PC-3 (cell line): ENCODE data around the gene RABGAP1L. TPM values are rescaled to one million over a fixed set of nuclear protein-coding genes. Genes with fewer than 3 reads are reported as not detected.

Experiments
- ATAC-seq: fragments of 200-7000 bp; cut with Tn5 transposase; 2 replicates; pipeline ENCODE4 v1.9.1; 2020; ENCODE audit warnings: mild to moderate bottlenecking, moderate library complexity
- BruUV-seq: library from RNA; stranded (reverse); fragments of 400-500 nt; replicated peaks from 2 replicates; lab custom pipeline; 2021; lab: Mats Ljungman, UMichigan
- CTCF ChIA-PET: fragments of 300-600 bp; sonication (Branson Sonifier 250); formaldehyde crosslinking; loops from one replicate; lab custom pipeline; 2022; ENCODE audit warnings: antibody characterized with exemption; lab: Charles Lee
- POLR2A ChIA-PET: fragments of 300-600 bp; sonication (Branson Sonifier 250); formaldehyde crosslinking; loops from one replicate; lab custom pipeline; 2022; ENCODE audit warnings: antibody characterized with exemption; ENCODE audit not compliant: unreplicated experiment; lab: Charles Lee
- DNase-seq: peaks from one replicate; pipeline ENCODE4 v3.0.0-alpha.2; 2015
- H2AFZ ChIP-seq: fragments of 300-600 bp; sonication (generic); 2 replicates; pipeline ENCODE4 v1.6.0; 2016; ENCODE audit warnings: antibody characterized with exemption, low read length
- H3F3A ChIP-seq: fragments of 300-600 bp; sonication (generic); one replicate; pipeline ENCODE4 v1.6.0; 2017; ENCODE audit warnings: antibody characterized with exemption, low read length, control low read depth, mild to moderate bottlenecking; ENCODE audit not compliant: unreplicated experiment
- H3K27ac ChIP-seq: fragments of 300-600 bp; sonication (generic); 2 replicates; pipeline ENCODE4 v1.5.1; 2016; ENCODE audit warnings: mild to moderate bottlenecking, low read length
- H3K27me3 ChIP-seq: fragments of 300-600 bp; sonication (generic); 2 replicates; pipeline ENCODE4 v1.6.1; 2016; ENCODE audit warnings: low read length, mixed read lengths
- H3K36me3 ChIP-seq: fragments of 300-600 bp; sonication (generic); 2 replicates; pipeline ENCODE4 v1.6.1; 2016; ENCODE audit warnings: low read depth, mixed run types, low read length, mixed read lengths
- H3K4me1 ChIP-seq: fragments of 300-600 bp; sonication (generic); 2 replicates; pipeline ENCODE4 v1.5.1; 2016; ENCODE audit warnings: low read length; ENCODE audit not compliant: insufficient read depth
- H3K4me2 ChIP-seq: fragments of 300-600 bp; sonication (generic); 2 replicates; pipeline ENCODE4 v1.6.0; 2016; ENCODE audit warnings: low read length
- H3K4me3 ChIP-seq: fragments of 300-600 bp; sonication (generic); 2 replicates; pipeline ENCODE4 v1.5.1; 2016; ENCODE audit warnings: mild to moderate bottlenecking, low read length, mixed read lengths
- H3K79me2 ChIP-seq: fragments of 300-600 bp; sonication (generic); 2 replicates; pipeline ENCODE4 v1.6.1; 2017; ENCODE audit warnings: low read length, mixed read lengths
- H3K9ac ChIP-seq: fragments of 300-600 bp; sonication (generic); 2 replicates; pipeline ENCODE4 v1.6.0; 2016; ENCODE audit warnings: mild to moderate bottlenecking, low read length
- H3K9me2 ChIP-seq: fragments of 300-600 bp; sonication (generic); replicated peaks from 2 replicates; pipeline ENCODE4 v1.6.1; 2016; ENCODE audit warnings: mixed run types, low read length, mixed read lengths
- H3K9me3 ChIP-seq: fragments of 300-600 bp; sonication (generic); 2 replicates; pipeline ENCODE4 v1.6.1; 2016; ENCODE audit warnings: low read length, mixed read lengths
- H4K20me1 ChIP-seq: fragments of 300-600 bp; sonication (generic); 2 replicates; pipeline ENCODE4 v1.6.1; 2016; ENCODE audit warnings: low read length, mixed read lengths
- EZH2 ChIP-seq: fragments of 300-600 bp; sonication (generic); IDR thresholded peaks from one replicate; pipeline ENCODE4 v1.6.1; 2017; ENCODE audit warnings: antibody characterized with exemption, mild to moderate bottlenecking, low read length; ENCODE audit not compliant: unreplicated experiment
- EZH2phosphoT487 ChIP-seq: fragments of 300-600 bp; sonication (generic); IDR thresholded peaks from 2 replicates; pipeline ENCODE4 v1.6.1; 2018; ENCODE audit warnings: mild to moderate bottlenecking, antibody characterized with exemption, low read length, borderline replicate concordance
- intact Hi-C: fragments of 100-400 bp; cut with micrococcal nuclease; formaldehyde crosslinking; loops from 2 replicates; pipeline ENCODE4 v1.9.0; 2023
- total RNA-seq: library from RNA; depleted of rRNA; stranded (reverse); fragments of >200 nt; gene quantifications from 2 replicates; pipeline ENCODE4 v1.2.3, GENCODE V29; 2014
- TF ChIP-seq, protein P1 (sequence below): fragments of 300-600 bp; sonication (generic); conservative IDR thresholded peaks from 2 replicates; pipeline ENCODE4 v1.5.1; 2017; ENCODE audit warnings: antibody characterized with exemption, low read depth, mild to moderate bottlenecking, low read length

RABGAP1L gene
- total RNA-seq, 1 experiment from 2014 or later, result 24.4 TPM

DNA sequence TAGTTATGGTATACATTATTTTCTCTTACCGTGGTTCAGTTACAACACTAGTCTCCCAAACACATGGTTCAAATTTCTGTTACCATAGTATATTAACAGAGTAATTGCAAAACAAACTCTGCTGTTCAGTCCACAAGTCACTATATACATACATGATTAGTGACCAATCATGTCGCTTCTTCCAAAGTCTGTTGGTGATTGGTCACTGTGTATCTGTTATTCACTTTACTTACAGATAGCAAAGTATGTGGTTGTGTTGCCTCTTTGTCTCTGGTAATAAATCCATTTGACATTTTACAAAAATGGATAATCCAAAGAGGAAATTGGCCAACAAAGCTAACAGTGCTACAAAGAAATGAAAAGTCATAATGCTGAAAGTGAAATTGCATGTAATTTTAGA lies 107.2 kb downstream of the RABGAP1L start:
- Histone ChIP-seq H4K20me1 (no peaks in the 10 kb centered on the region), H2AFZ (no peak overlapping the region), H3K27me3 (no peaks in the 10 kb centered on the region), H3K27ac (no peak overlapping the region), H3K36me3 (no peaks in the 10 kb centered on the region), H3K4me3 (no peak overlapping the region), H3K9ac (no peak overlapping the region), H3K9me3 (no peaks in the 10 kb centered on the region), H3K4me2 (no peak overlapping the region), H3K9me2 (no peaks in the 10 kb centered on the region), H3F3A (no peaks in the 10 kb centered on the region), H3K4me1 (no peaks in the 10 kb centered on the region), H3K79me2 (no peaks in the 10 kb centered on the region)
- BruUV-seq, result no TSS peak
- intact Hi-C loops, result no loop called here
- ChIA-PET CTCF (no interaction called here), POLR2A (no interaction called here)
- no peak for TF ChIP-seq EZH2phosphoT487
- TF ChIP-seq, protein P1, sequence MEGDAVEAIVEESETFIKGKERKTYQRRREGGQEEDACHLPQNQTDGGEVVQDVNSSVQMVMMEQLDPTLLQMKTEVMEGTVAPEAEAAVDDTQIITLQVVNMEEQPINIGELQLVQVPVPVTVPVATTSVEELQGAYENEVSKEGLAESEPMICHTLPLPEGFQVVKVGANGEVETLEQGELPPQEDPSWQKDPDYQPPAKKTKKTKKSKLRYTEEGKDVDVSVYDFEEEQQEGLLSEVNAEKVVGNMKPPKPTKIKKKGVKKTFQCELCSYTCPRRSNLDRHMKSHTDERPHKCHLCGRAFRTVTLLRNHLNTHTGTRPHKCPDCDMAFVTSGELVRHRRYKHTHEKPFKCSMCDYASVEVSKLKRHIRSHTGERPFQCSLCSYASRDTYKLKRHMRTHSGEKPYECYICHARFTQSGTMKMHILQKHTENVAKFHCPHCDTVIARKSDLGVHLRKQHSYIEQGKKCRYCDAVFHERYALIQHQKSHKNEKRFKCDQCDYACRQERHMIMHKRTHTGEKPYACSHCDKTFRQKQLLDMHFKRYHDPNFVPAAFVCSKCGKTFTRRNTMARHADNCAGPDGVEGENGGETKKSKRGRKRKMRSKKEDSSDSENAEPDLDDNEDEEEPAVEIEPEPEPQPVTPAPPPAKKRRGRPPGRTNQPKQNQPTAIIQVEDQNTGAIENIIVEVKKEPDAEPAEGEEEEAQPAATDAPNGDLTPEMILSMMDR, result no peak
- TF ChIP-seq EZH2, result no peak
- ATAC-seq, result no peak
- no peak for DNase-seq

DNA sequence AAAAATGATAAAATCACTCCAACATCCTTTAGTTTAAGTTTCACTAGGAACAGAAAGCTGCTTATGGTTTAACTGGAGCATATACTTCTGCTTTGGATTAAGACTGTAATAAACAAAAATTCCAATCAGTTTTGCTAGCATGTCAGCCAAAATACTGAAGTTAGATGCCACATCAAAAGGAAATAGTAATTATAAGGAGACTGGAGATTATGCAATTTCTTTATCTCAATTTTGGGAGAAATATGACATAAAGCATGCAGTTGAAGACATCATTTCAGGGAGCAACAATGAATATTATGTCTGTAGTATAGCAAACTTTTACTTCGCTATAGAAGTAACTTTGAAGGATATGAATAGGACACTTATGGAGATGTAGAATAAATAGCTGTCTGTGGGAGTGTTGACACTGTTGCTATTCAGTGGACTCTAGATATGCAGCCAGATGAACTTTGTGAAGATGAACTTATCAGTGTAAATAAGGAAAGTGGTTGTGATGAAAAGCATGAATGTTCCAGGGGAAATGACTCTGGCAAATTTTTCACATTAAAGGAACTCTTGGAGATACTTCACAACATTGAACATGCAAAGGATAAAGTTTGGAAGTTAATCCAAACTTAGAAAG lies 107.8 kb downstream of the RABGAP1L start:
- no peaks in the 10 kb centered on the region for H3K9me2 ChIP-seq
- ChIA-PET CTCF (no interaction called here), POLR2A (no interaction called here)
- no peaks in the 10 kb centered on the region for H3K27me3 ChIP-seq
- H3K9ac ChIP-seq, result no peak overlapping the region
- no peak overlapping the region for H2AFZ ChIP-seq
- no peaks in the 10 kb centered on the region for H3K9me3 ChIP-seq
- TF ChIP-seq, protein P1, result no peak
- TF ChIP-seq EZH2, result no peak
- no peak for TF ChIP-seq EZH2phosphoT487
- no peaks in the 10 kb centered on the region for H3K4me1 ChIP-seq
- intact Hi-C loops, result no loop called here
- no peak for DNase-seq
- no peaks in the 10 kb centered on the region for H3F3A ChIP-seq
- no peak overlapping the region for H3K27ac ChIP-seq
- H3K4me3 ChIP-seq, result no peak overlapping the region
- ATAC-seq, result no peak
- no peaks in the 10 kb centered on the region for H4K20me1 ChIP-seq
- no peak overlapping the region for H3K4me2 ChIP-seq
- H3K79me2 ChIP-seq, result no peaks in the 10 kb centered on the region
- no TSS peak for BruUV-seq
- H3K36me3 ChIP-seq, result no peaks in the 10 kb centered on the region

DNA sequence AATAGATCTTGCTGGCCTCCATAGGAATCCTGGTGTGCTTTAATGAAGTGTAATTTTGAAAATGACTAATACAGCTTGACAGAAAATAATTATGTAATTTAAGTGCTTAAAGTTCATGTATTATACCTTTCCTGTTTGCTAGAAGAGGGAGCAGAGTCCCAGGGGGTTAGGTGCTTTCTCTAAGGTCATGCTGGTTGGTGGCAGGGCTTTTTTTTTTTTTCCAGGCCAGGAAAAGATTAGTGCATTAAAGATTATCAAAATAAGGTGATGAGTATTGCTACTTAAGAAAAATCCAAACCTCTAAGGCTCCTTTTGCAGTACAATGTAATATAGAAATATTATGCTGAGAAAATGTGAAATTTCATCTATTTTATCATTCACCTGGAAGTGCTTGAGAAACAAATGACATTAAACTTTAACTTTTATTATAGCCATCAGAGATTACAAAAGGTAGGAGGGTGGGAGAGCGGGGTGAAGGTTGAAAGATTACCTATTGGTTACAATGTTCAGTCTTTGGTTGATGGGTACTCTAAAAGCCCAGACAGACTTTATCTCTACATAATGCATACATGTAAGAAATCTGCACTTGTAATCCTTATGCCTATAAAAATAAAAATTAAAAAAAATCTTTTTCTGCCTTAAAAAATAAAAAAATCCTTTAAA lies 110.8 kb downstream of the RABGAP1L start:
- intact Hi-C loops, result loop anchor here (10.0 kb wide), 1 partner anchor 145 kb away; no protein-coding TSS in a partner anchor
- no peak overlapping the region for H3K4me2 ChIP-seq
- CTCF ChIA-PET, result no interaction called here

More for the DNA sequence above, 110.8 kb downstream of the RABGAP1L start:
- Histone ChIP-seq H3K79me2 (no peaks in the 10 kb centered on the region), H4K20me1 (no peaks in the 10 kb centered on the region), H3K9me3 (no peaks in the 10 kb centered on the region), H3K9ac (no peak overlapping the region), H3F3A (no peaks in the 10 kb centered on the region), H2AFZ (no peak overlapping the region), H3K27me3 (no peaks in the 10 kb centered on the region), H3K4me1 (no peaks in the 10 kb centered on the region), H3K27ac (no peak overlapping the region), H3K4me3 (no peak overlapping the region), H3K36me3 (no peaks in the 10 kb centered on the region), H3K9me2 (no peaks in the 10 kb centered on the region)
- POLR2A ChIA-PET, result no interaction called here
- TF ChIP-seq EZH2 (no peak), EZH2phosphoT487 (no peak)
- TF ChIP-seq, protein P1, result no peak
- DNase-seq, result no peak
- BruUV-seq, result no TSS peak
- ATAC-seq, result no peak
